Aorta (tissue), 5 donors: ENCODE results near the gene CLBA1. TPM values are rescaled to one million over a fixed set of nuclear protein-coding genes. Genes with fewer than 3 reads are reported as not detected.
A peak's percentile ranks its signal among the peaks of the same experiment; 100 is the strongest.

Source experiments
- ATAC-seq: fragments of 200-7000 bp; cut with Tn5 transposase; one replicate; pipeline ENCODE4 v1.9.1; 2022; ENCODE audit warnings: moderate library complexity; ENCODE audit not compliant: low FRiP score
- DNase-seq, 2 donors: peaks; one replicate each; pipeline ENCODE4 v3.0.0-alpha.2; 2020
- H3K27ac ChIP-seq, 2 donors: one replicate each; pipeline ENCODE4 v1.5.1; 2013; ENCODE audit warnings: low read length in 2 of 2, mild to moderate bottlenecking in 2 of 2, moderate library complexity in 2 of 2, control low read depth in 1 of 2, inconsistent platforms in 1 of 2, low read depth in 1 of 2
- H3K27me3 ChIP-seq, 2 donors: one replicate each; pipeline ENCODE4 v1.6.1; 2013; ENCODE audit warnings: control low read depth in 1 of 2, low read length in 1 of 2, mild to moderate bottlenecking in 1 of 2, moderate library complexity in 1 of 2; ENCODE audit not compliant: insufficient read depth in 2 of 2, control insufficient read depth in 1 of 2
- H3K36me3 ChIP-seq, 2 donors: one replicate each; pipeline ENCODE4 v1.6.1; 2013; ENCODE audit warnings: control low read depth in 1 of 2, low read length in 1 of 2, mild to moderate bottlenecking in 1 of 2; ENCODE audit not compliant: insufficient read depth in 2 of 2, control insufficient read depth in 1 of 2
- H3K4me1 ChIP-seq, 2 donors: one replicate each; pipeline ENCODE4 v1.6.1; 2013; ENCODE audit warnings: low read length in 2 of 2, control low read depth in 1 of 2, mild to moderate bottlenecking in 1 of 2, moderate library complexity in 1 of 2; ENCODE audit not compliant: insufficient read depth in 2 of 2, control insufficient read depth in 1 of 2
- H3K4me3 ChIP-seq, 2 donors: one replicate each; pipeline ENCODE4 v1.5.1; 2013; ENCODE audit warnings: low read length in 2 of 2, control low read depth in 1 of 2, mild to moderate bottlenecking in 1 of 2
- H3K9me3 ChIP-seq: one replicate; pipeline ENCODE4 v1.6.1; 2013; ENCODE audit warnings: mild to moderate bottlenecking, low read length; ENCODE audit not compliant: control insufficient read depth
- WGBS, 2 donors: extraction: QIAGEN DNeasy Blood & Tissue Kit; methylation state at CpG; one replicate each; pipeline ENCODE4 v1.1.7; 2013; 5-methylcytosine and 5-hydroxymethylcytosine counted together
- intact Hi-C, 2 donors: fragments of 100-400 bp; cut with DNase I; formaldehyde crosslinking; loops; one replicate each; pipeline versions ENCODE4 v1.14.2 to v1.15.0; 2022
- polyA plus RNA-seq, 2 donors: library from polyadenylated mRNA; stranded (reverse); fragments of 200-250 nt; gene quantifications; one replicate each; pipeline ENCODE4 v1.2.3, GENCODE V29; 2013
- total RNA-seq, 2 donors: library from RNA; stranded (reverse); fragmentation: NEBNext Ultra II Directional; extraction: Animal tissue kit (Norgen Biotek cat#: 25700); gene quantifications; one replicate each; pipeline ENCODE4 v1.2.1, GENCODE V29; 2021
- donor health status: healthy with polysubstance abuse.
- donor health status: Bipolar disorder and iron deficiency.
- donor health status: DM: no; HTN: no; CAD: no.
- donor health status: DM: no; HTN: no; CAD: no.
- donor health status: DM: yes; HTN: yes; CAD: no.

The CLBA1 gene
- total and polyA plus RNA-seq, 4 donors, result 1.8 to 10.2 (median 3.9) TPM

DNA sequence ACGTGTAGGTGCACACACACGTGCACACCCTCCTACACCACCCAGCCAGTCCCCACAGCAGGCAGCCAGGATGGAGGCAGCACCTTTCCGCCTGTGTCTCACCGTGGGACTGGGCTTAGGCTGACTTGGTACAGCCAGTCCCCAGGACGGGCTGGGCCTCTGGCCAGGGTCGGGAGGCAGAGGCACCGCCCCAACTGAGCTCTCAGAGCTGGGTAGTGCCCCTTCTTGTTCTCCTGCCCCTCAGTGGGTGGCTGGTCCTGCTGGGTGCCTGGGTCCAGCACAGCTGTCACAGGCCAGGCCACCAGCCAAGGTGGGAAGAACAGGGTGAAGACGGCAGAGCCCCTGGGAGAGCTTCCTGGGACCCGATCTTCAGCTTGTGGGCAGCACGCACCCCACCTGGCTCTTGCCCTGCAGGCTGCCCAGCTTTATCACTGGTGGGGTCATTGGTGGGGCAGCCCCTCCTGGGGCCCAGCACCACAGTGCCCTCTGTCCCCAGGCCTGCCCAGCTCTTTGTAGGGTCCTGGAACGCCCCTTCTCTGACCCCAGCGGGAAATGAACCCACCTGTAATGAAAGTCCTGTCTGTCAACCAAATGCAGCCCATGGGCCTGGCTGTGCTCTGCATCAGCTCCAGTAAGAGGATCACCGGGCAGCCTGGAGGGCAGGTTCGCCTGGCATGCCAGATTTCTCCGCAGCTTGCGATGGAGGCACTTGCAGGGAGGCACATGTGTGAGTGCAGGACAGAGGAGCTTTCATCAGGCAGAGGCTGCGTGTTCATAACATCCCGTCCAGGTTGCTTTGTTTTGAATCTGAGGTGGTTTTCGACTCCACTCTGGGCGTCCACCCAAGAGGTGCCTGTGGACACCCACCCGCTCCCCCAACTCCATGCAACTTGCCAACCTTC, 20.6 kb downstream of the CLBA1 start:
- WGBS, 2 donors, result 85 to 86% methylated on average over 21 of the region's 21 CpGs
- no peaks in the 10 kb centered on the region for H3K36me3 ChIP-seq
- H3K9me3 ChIP-seq, result no peaks in the 10 kb centered on the region
- intact Hi-C loops, result no loop called here
- H3K4me1 ChIP-seq, result no peaks in the 10 kb centered on the region
- ATAC-seq (peak; percentile 13), DNase-seq (peak in 1 of 2 donors; percentile 63)
- no peaks in the 10 kb centered on the region for H3K27me3 ChIP-seq
- no peak overlapping the region for H3K27ac ChIP-seq
- H3K4me3 ChIP-seq, result no peak overlapping the region

DNA sequence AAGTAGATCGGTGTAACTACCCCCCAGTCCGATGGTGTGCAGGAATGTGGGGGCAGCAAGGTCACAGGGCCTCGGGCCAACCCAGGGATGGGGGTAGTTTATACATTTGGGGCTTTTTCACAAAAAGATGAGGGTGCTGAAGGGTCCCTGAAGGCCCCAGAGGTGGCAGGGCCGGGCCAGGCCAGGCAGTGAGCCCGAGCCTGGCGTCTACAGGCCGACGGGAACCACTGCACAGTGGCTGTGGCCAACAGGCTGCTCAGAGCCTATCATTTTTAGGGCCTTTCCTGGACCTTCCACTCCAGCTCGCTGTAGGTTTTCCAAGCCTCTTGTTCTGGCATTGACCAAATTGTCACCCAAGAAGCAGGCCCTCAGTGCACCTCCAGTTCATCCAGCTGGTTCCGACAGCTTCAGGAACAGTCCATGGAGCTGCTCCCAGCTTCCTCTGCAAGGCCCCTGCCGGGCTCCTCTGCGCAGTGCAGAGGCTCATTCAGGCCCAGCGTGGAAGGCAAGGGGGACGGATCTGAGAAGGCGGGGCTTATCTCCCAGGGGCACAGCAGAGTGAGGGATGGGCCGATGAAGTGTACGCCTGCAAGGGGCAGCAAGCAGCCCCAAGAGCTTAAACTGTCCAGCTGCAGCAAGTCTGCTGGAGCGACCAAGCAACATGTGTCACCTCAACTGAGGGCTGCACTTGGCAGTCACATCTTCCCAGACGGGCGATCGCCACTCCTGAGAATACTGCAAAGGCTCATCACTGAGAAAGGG, 21.4 kb downstream of the CLBA1 start:
- WGBS, 2 donors, result 83 to 85% methylated on average over 21 of the region's 21 CpGs
- no peak for ATAC-seq
- intact Hi-C loops, result no loop called here
- Histone ChIP-seq H3K4me1 (no peaks in the 10 kb centered on the region), H3K27ac (no peak overlapping the region), H3K36me3 (no peaks in the 10 kb centered on the region), H3K4me3 (no peak overlapping the region), H3K27me3 (no peaks in the 10 kb centered on the region), H3K9me3 (no peaks in the 10 kb centered on the region)
- peak in 1 of 2 donors; percentile 67 for DNase-seq

DNA sequence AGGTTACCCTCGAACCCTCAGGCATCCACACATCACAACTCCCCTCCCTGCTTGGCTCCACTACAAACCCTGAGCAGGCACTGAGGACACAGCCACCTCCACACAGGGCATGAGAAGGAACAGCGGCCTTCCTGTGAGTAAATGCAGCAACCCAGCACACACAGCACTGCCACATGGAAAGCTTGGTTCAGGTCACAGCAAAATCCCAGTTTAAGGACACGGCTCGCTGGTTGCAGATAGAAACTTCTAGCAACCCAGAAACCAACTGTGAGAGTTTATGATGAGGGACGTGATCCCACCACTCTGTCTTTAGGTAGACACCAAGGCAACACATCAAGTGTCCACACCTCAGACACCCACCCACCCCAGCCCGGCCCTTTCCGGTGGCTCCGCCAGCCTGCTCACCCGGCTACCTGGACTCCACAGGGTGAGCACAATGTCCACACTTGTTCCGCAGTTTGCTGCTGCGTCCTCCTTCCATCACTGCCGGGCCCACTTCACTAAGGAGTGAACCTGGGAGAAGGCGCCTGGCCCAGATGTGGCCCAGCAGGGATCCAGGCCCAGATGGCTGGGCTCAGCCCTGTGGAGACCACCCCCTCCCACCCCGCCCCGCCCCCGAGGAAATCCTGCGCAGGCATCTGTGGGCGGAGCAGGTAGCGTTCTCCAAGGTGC, 22.1 kb downstream of the CLBA1 start:
- H3K4me3 ChIP-seq, result no peak overlapping the region
- ATAC-seq, result no peak
- no peaks in the 10 kb centered on the region for H3K36me3 ChIP-seq
- no peaks in the 10 kb centered on the region for H3K27me3 ChIP-seq
- 93 to 94% methylated on average over 19 of the region's 19 CpGs for whole genome bisulfite sequencing, 2 donors
- intact Hi-C loops, result no loop called here
- peak in 1 of 2 donors; percentile 57 for DNase-seq
- no peaks in the 10 kb centered on the region for H3K9me3 ChIP-seq
- H3K27ac ChIP-seq, result no peak overlapping the region
- H3K4me1 ChIP-seq, result no peaks in the 10 kb centered on the region

DNA sequence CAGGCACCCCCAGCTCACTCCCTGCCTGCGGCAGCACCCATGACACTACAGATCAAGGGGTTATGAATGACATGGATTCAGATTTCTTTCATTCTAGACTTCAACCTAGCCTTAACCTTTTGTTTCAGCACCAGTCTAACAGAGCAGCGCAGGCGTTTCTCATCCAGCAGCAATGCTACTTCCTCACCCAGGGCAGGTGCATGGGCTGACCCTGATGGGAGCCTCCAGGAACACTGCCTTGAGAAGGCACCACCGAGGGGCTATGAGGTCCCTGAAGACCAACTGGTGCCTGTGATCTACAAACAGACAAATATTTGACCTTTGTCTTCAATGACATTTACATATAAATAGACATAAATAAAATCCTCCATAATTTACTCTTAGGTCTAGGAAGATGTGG, 24.5 kb downstream of the CLBA1 start:
- Histone ChIP-seq H3K27me3 (no peaks in the 10 kb centered on the region), H3K27ac (no peak overlapping the region), H3K36me3 (no peaks in the 10 kb centered on the region), H3K9me3 (no peaks in the 10 kb centered on the region), H3K4me1 (no peaks in the 10 kb centered on the region), H3K4me3 (no peak overlapping the region)
- ATAC-seq, result no peak
- WGBS, 2 donors, result 86 to 91% methylated on average over 4 of the region's 4 CpGs
- peak in 1 of 2 donors; percentile 60 for DNase-seq
- intact Hi-C loops, result loop anchor here in 1 of 2 donors (5.0 kb wide), 1 partner anchor 37 kb away; no protein-coding TSS in a partner anchor

GRCh38 chr14:105010891-105011291, 25.3 kb downstream of the CLBA1 start:
- Histone ChIP-seq H3K4me3 (no peak overlapping the region), H3K9me3 (no peaks in the 10 kb centered on the region), H3K27me3 (no peaks in the 10 kb centered on the region), H3K36me3 (no peaks in the 10 kb centered on the region), H3K27ac (no peak overlapping the region), H3K4me1 (no peaks in the 10 kb centered on the region)
- ATAC-seq, result no peak
- intact Hi-C loops, result loop anchor here in 1 of 2 donors (5.0 kb wide), 1 partner anchor 36 kb away; no protein-coding TSS in a partner anchor
- DNase-seq, result peak in 1 of 2 donors; percentile 69
- 81 to 83% methylated on average over 16 to 17 of the region's 17 CpGs for WGBS, 2 donors

GRCh38 chr14:105011312-105011990, 25.9 kb downstream of the CLBA1 start:
- H3K9me3 ChIP-seq, result no peaks in the 10 kb centered on the region
- no peak for ATAC-seq
- peak in 1 of 2 donors; percentile 52 for DNase-seq
- WGBS, 2 donors, result 82 to 83% methylated on average over 29 of the region's 29 CpGs
- intact Hi-C loops, result loop anchor here in 1 of 2 donors (5.0 kb wide), 1 partner anchor 36 kb away; no protein-coding TSS in a partner anchor
- H3K4me1 ChIP-seq, result no peaks in the 10 kb centered on the region
- H3K36me3 ChIP-seq, result no peaks in the 10 kb centered on the region
- no peaks in the 10 kb centered on the region for H3K27me3 ChIP-seq
- no peak overlapping the region for H3K27ac ChIP-seq
- H3K4me3 ChIP-seq, result no peak overlapping the region

GRCh38 chr14:105012171-105012985, 26.8 kb downstream of the CLBA1 start:
- intact Hi-C loops, result loop anchor here (2.0 to 5.0 kb wide), 2 partner anchors 32 to 35 kb away; no protein-coding TSS in a partner anchor
- H3K4me3 ChIP-seq, result no peak overlapping the region
- ATAC-seq, result peak; percentile 44
- no peaks in the 10 kb centered on the region for H3K4me1 ChIP-seq
- H3K27me3 ChIP-seq, result no peaks in the 10 kb centered on the region
- peak in 1 of 2 donors; percentile 79 for DNase-seq
- H3K27ac ChIP-seq, result no peak overlapping the region
- WGBS, 2 donors, result 31 to 34% methylated on average over 22 to 23 of the region's 23 CpGs
- no peaks in the 10 kb centered on the region for H3K9me3 ChIP-seq
- H3K36me3 ChIP-seq, result no peaks in the 10 kb centered on the region
